Erythroblast (primary cell): ENCODE results near the gene MICA.
"Not testable (repeated sequence)": the region's sequence is repeated elsewhere in the genome, so short reads cannot be mapped to it uniquely, and the experiment has no call there.

Experiments
- DNase-seq, 2 experiments: peaks; one replicate each; lab custom pipeline; 2025; lab: John Stamatoyannopoulos, UW
- GATA1 ChIP-seq: IDR thresholded peaks from 2 replicates; pipeline ENCODE4 v1.6.1; 2011; ENCODE audit warnings: low read depth, mild to moderate bottlenecking, control low read depth, low read length, moderate library complexity
- POLR2A ChIP-seq: IDR thresholded peaks from 2 replicates; pipeline ENCODE4 v1.6.1; 2011; ENCODE audit warnings: mild to moderate bottlenecking, low read length

The MICA gene

GRCh38 chr6:31366693-31367470 lies 36.5 kb upstream of the MICA start:
- TF ChIP-seq POLR2A, result no peak
- TF ChIP-seq GATA1, result no peak
- peak; percentile 82 to 93 for DNase-seq

DNA sequence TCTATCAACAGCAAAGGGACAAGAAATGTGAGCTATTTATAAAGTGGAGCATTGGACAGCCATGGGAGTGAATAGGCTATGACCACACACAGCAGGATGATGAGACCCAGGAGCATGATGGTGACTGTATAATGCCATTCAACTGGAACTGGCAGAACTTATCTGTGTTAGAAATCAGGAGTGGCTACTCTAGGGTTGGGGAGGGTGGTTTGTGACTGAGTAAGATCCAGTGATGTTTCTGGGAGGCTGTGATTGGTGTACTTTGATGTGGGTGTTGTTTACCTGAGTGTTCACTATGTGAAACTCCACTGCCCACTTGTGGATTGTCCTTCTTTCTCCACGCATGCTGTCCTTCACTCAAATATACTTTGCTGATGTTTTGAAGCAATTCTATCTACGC lies 34.9 kb upstream of the MICA start:
- no peak for DNase-seq
- TF ChIP-seq GATA1 (no peak), POLR2A (no peak)

DNA sequence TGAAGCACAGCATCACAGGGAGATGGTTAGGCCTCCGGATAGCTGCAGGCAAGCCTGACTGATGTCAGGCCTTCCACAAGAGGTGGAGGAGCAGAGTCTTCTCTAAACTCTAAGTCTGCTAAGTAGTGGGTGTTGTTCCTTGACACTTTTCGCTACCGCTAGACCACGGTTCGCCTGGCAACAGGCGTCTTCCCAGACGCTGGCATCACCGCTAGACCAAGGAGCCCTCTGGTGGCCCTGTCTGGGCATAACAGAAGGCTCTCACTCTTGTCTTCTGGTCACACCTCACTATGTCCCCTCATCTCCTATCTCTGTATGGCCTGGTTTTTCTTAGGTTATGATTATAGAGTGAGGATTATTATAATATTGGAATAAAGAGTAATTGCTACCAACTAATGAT lies 29.3 kb upstream of the MICA start:
- DNase-seq, result peak; percentile 9 to 37

DNA sequence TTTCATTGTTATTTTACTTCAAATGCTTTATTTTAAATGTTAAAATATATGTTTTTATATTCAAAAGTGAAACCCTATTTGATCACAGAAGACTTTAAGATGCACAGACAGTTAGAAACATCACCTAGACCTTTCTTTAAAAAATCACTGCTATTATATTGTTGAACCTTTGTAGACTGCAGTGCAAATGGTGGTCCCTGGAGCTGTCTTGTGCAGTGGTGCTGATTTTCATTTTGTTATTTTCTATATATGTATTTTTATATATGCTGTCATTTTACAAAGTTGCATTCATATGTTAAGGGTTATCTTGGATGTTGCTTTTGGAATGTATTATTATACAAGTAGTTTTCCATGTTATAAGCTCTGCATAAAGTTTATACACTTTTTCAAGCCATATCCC lies 27.7 kb upstream of the MICA start:
- no peak for DNase-seq
- TF ChIP-seq GATA1, result no peak
- no peak for TF ChIP-seq POLR2A

DNA sequence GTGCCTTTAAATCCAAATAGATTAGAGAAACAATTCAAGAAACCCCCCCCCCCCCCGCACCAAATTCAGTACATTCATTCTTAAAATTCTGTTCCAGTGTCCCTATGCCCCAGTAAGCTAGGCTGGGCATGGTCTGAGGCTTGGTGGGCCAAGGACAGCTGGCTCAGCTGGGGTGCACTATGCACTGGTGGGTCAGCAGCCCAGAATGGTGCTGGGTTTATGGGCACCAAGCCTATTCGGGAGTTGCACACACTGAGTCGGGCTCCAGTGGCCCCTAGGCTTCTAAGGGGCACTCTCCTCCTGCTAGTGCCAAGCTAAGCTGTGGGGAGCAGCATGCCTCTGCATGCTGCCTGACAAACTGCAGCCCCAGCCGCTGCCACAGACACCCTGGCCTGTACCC lies 26.4 kb upstream of the MICA start:
- TF ChIP-seq GATA1 (no peak), POLR2A (no peak)

GRCh38 chr6:31378062-31378720 lies 25.2 kb upstream of the MICA start:
- DNase-seq, result no peak
- no peak for TF ChIP-seq POLR2A
- no peak for TF ChIP-seq GATA1

More for the DNA sequence above, 26.4 kb upstream of the MICA start:
- no peak for DNase-seq

GRCh38 chr6:31378721-31379103 lies 24.7 kb upstream of the MICA start:
- DNase-seq, result no peak
- no peak for TF ChIP-seq POLR2A
- no peak for TF ChIP-seq GATA1

DNA sequence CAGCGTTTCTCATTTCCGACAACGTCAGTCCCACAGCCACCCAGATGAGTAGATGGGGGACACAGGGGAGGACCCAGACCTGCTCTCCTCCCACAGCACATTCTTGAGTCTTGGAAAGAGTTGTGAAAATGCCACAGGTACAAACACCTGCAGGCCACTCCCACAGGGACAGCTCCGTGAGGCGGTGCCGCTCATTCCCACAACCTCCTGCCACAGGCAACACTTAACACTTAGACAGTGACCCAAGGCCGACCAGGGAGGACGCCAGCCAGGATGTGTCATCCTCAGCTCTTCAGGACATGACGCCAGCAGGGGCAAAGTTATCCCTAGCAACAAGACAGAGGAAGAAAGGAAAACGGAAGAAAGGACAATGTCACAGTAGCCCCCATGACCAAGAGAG lies 23.5 kb upstream of the MICA start:
- no peak for DNase-seq
- TF ChIP-seq GATA1 (no peak), POLR2A (no peak)

DNA sequence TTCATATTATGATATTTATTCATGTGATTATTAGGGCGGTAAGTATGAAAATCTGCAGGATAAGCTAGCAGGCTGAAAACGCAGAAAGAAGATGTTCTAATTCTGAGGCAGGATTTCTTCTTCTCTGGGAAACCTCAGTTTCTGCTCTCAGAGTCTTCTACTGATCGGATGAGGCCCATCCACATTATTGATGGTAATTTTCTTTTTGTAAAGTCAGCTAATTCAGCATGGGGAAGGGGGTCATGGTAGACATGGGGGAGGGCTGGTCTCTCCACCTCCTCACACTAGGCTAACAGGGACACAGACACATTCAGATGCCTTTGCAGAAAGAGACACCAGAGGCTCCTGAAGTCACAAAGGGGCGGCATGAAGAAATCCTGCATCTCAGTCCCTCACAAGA lies 21.7 kb upstream of the MICA start:
- TF ChIP-seq POLR2A (no peak), GATA1 (no peak)
- no peak for DNase-seq

DNA sequence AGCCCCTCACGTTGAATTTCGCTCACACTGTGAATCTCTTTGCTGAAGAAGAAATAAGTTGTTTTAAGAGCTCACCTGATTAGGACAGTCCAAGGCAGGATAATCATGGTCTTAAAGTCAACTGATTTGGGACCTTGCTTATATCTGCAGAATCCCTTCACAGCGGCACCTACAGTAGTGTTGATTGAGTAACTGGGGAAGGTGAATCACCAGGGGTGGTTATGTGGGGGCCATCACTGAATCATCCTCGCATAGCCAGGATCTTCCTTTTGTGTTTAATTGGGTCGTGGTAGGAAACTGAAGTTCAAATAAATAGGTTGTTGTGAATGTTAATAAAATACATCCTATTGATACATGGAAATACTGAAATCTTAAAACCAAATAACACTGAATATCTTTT lies 20.2 kb upstream of the MICA start:
- no peak for TF ChIP-seq GATA1
- no peak for TF ChIP-seq POLR2A
- DNase-seq, result no peak

DNA sequence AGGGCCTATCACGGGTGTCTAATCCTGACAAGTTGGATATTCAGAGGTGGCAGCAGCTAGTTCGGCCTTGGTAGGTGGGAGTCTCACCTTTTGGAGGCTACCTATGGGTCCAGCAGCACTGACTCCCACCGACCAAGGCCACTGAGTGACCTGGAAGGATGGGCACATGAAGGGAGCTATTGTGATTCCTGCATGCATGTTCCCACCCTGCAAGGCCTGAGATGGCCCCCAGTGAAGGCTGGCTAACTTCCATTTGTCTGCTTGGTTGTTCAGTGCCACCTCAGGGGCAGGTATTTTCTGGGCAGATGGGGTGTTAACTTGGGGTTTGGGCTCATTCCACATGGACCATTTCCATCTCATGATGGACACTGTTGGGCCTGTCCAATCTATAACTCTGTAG lies 18.4 kb upstream of the MICA start:
- no peak for TF ChIP-seq GATA1
- TF ChIP-seq POLR2A, result no peak
- no peak for DNase-seq

DNA sequence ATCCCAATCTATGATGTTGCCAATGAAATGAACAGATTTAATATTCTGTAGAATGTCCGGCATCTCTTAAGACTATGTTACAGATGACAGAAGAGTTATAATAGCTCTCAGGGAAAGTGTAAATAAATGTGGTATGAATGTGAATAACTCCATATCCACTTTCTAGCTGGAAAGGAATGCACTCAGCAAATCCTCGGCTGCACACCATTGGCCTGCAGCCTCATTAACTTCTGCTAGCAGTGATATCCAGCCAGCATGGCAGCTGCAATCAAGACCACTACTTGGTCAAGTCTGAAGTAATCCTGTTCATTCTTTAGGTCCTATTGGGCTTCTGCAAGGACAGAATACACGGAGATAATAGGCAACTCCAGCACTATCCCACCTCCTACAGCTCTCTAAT lies 17.3 kb upstream of the MICA start:
- TF ChIP-seq GATA1, result no peak
- no peak for TF ChIP-seq POLR2A

GRCh38 chr6:31386977-31387376 lies 16.4 kb upstream of the MICA start:
- no peak for TF ChIP-seq POLR2A
- TF ChIP-seq GATA1, result no peak
- no peak for DNase-seq

More for the DNA sequence above, 17.3 kb upstream of the MICA start:
- DNase-seq, result no peak

DNA sequence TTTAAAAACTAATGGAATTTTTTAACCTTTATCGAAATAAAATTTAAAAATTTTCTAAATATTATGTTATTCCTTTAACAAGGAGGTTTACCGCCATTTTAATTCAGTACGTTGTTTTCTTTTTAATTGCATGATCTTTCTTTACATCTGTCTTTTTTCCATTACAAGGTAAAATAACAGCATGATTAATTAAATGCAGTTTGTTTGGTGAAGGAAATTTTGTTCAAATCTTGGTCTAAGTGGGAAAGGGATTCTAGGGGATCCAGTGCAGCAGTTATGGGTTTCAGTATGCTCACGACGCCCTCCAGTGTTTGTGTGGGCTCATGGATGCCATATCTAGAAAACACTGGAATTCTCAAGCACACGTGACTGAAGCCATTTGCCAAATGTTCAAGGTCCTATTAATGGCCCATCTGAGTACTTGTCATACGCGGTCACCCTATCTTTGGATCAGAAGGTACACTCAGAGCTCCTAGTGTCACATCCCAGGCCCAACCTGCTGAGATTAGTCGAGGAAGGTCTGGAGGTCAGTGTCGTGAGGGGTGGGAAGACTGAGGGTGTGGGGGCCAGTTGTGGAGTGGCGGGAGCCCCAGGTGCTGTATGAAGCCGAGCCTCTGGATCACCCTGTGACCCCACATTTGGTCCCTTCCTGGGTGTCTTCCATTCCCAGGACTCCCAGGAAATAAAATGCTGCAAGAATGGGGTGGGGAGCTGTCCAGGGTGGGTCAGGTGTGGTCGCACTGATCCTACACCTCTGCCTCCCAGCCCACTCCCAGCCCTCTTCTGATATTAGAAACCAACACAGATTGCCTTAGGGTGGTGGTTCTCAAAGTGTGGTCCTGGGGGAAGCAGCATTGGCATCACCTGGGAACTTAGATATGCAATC lies 14.2 kb upstream of the MICA start:
- DNase-seq, result not testable (repeated sequence)

DNA sequence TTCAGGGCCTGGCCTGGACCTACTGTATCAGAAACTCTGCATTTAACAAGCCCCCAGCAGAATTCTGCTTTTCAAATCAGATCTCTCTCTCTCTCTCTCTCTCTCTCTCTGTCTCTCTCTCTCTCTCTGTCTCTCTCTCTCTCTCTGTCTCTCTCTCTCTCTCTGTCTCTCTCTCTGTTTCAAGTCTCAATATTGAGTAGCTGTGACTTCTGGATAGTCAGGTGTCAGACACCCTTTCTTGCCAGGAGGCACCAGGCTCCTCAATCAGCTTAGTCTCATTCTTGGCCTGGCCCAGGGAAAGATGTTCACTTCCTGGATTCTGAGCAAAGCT lies 13.6 kb upstream of the MICA start:
- not testable (repeated sequence) for DNase-seq
